ENCODE data around the gene DMD. TPM values are rescaled to one million over a fixed set of nuclear protein-coding genes. Genes with fewer than 3 reads are reported as not detected.

Gene DMD
- total RNA-seq, 1 donor from 2014 or later, result 143 TPM

DNA sequence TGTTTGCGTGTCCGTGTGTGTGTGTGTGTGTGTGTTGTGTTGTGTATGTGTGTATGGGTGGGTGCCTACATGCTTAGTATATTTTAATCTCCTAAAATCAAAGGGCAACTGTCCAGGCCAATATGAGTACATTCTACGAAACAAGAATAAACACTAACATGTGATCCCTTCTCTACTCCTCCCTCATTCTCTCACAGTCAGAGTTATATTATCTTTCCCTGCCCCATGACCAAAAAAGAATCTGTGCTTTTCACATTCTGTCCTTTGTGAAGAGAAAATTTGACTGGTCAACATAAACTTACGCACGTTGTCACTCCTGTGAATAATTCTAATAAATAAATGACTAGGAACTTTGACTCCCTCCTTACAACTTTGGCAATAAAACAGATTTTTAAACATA, 532.9 kb downstream of the DMD start:
- Histone ChIP-seq H3K27ac (replicated peaks) (no peak overlapping the region), H3K4me1 (peaks cover 4% of the 10 kb centered on the region), H3K36me3 (no peaks in the 10 kb centered on the region), H3K9me3 (replicated peaks) (no peaks in the 10 kb centered on the region), H3K4me3 (no peak overlapping the region), H3K27me3 (ENCODE audit: low read depth) (no peaks in the 10 kb centered on the region)
- DNase-seq, result no peak
- intact Hi-C loops (cut with micrococcal nuclease), result no loop called here
- no peak for TF ChIP-seq CTCF (IDR thresholded peaks at IDR 0.05; ENCODE audit: borderline replicate concordance)

DNA sequence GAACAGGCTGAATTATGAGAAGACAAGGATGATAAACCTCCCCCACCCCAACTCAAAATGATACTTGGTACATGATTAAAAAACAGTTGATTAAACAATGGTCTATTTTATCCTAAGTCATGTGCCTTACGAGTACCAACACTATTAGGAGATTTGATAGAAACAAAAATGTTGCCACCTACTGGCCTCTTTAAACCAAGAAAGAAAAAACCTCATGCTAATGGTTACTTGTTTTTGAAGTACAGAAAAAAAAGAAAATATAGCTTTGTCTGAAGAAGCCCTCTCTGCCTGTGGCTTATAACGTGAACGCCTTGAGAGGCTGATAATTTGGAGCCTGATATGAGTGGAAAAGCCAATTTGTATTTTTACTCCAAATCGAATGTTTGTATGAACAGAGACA, 538.2 kb downstream of the DMD start:
- intact Hi-C loops (cut with micrococcal nuclease), result no loop called here
- Histone ChIP-seq H3K27ac (replicated peaks) (no peak overlapping the region), H3K4me1 (peaks cover 8% of the 10 kb centered on the region), H3K36me3 (no peaks in the 10 kb centered on the region), H3K9me3 (replicated peaks) (no peaks in the 10 kb centered on the region), H3K4me3 (no peak overlapping the region), H3K27me3 (ENCODE audit: low read depth) (no peaks in the 10 kb centered on the region)
- no peak for TF ChIP-seq CTCF (IDR thresholded peaks at IDR 0.05; ENCODE audit: borderline replicate concordance)
- DNase-seq, result no peak

DNA sequence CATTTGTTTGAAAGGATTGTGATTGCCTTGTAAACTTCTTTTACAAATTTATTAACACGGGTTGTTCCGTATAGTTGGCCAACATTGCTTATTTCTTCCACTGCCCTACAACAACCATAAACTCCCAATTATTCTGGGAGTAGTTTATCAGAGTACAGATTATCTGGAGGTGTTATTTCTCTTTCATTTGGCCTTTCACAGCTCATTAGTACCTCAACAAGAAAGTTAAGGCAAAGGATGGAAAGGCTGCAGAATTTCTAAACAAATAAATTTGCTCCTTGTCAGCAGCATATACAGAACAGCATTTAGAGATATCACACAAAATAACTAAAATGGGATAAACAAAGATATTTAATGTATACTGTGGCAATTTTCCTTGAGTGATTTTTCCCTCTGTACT, 548.8 kb downstream of the DMD start:
- H3K27me3 ChIP-seq (ENCODE audit: low read depth), result no peaks in the 10 kb centered on the region
- H3K4me1 ChIP-seq, result no peaks in the 10 kb centered on the region
- no peak overlapping the region for H3K27ac ChIP-seq (replicated peaks)
- no peak for DNase-seq
- H3K4me3 ChIP-seq, result no peak overlapping the region
- intact Hi-C loops (cut with micrococcal nuclease), result no loop called here
- H3K36me3 ChIP-seq, result no peaks in the 10 kb centered on the region
- TF ChIP-seq CTCF (IDR thresholded peaks at IDR 0.05; ENCODE audit: borderline replicate concordance), result no peak
- H3K9me3 ChIP-seq (replicated peaks), result no peaks in the 10 kb centered on the region

DNA sequence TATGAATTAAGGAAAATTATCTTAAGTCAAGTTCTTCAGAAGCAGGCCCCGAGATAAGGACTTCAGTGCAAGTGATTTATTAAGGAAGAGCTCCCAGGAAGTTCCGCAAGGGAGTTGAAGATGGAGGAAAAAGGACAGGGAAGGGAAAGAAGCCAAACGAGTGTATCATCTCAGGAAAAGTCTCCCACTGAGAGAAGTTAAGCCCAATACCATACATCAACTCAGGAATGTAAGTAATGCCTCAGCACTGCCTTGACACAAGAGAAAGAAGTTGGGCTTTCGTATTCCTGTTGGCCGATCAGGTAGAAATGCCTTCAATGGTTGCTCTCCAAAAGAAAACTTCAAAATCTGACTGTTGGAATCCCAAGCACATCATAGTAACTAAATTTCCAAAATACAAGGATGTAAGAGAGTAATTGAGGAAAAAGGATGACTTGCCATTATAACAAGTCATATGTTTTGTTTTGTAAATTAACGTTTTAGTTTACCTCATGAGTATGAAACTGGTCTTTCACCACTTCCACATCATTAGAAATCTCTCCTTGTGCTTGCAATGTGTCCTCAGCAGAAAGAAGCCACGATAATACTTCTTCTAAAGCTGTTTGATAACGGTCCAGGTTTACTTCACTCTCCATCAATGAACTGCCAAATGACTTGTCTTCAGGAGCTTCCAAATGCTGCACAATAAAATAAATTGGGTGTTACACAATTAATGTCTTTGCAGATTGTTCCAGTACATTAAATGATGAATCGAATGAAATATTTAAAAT, 566.7 kb downstream of the DMD start:
- Histone ChIP-seq H3K4me1 (no peaks in the 10 kb centered on the region), H3K27ac (replicated peaks) (no peak overlapping the region), H3K4me3 (no peak overlapping the region), H3K36me3 (no peaks in the 10 kb centered on the region), H3K9me3 (replicated peaks) (no peaks in the 10 kb centered on the region), H3K27me3 (ENCODE audit: low read depth) (no peaks in the 10 kb centered on the region)
- no peak for DNase-seq
- TF ChIP-seq CTCF (IDR thresholded peaks at IDR 0.05; ENCODE audit: borderline replicate concordance), result no peak
- intact Hi-C loops (cut with micrococcal nuclease), result no loop called here

DNA sequence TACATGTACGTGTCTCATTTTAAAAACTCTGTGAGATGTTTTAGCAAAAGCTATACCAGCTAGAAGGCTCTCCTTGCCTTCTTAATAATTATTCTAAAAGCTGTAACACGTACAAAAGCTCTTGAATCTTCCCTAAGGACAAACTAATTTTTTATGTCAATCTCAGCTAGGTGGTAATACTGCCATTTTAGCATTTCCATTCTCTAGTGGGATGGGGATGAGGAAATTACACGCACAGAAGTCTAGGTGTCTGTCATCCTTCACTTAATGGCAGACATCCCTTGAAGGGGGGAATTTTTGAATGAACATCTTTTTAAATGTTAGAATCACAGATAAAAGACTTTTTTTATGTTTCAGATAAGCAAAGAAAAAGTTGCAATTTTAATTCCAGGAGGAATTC, 569.1 kb downstream of the DMD start:
- intact Hi-C loops (cut with micrococcal nuclease), result no loop called here
- H3K4me3 ChIP-seq, result no peak overlapping the region
- no peak for TF ChIP-seq CTCF (IDR thresholded peaks at IDR 0.05; ENCODE audit: borderline replicate concordance)
- no peak for DNase-seq
- H3K9me3 ChIP-seq (replicated peaks), result no peaks in the 10 kb centered on the region
- no peak overlapping the region for H3K27ac ChIP-seq (replicated peaks)
- H3K27me3 ChIP-seq (ENCODE audit: low read depth), result no peaks in the 10 kb centered on the region
- H3K36me3 ChIP-seq, result no peaks in the 10 kb centered on the region
- no peaks in the 10 kb centered on the region for H3K4me1 ChIP-seq
